Lung (tissue), 12 donors: ENCODE results near the gene CPXM2. TPM values are rescaled to one million over a fixed set of nuclear protein-coding genes. Genes with fewer than 3 reads are reported as not detected.

Source experiments
- ATAC-seq: fragments of 200-7000 bp; cut with Tn5 transposase; one replicate; pipeline ENCODE4 v1.9.1; 2020; ENCODE audit warnings: moderate number of reproducible peaks; ENCODE audit not compliant: insufficient read depth, low FRiP score
- DNase-seq, 3 donors: peaks; one replicate each; pipeline ENCODE4 v3.0.0-alpha.2; 2013 to 2017
- H3K27ac ChIP-seq, 2 donors: one replicate each; pipeline ENCODE4 v1.5.1; 2013; ENCODE audit warnings: mild to moderate bottlenecking in 2 of 2, moderate library complexity in 2 of 2, control low read depth in 1 of 2, inconsistent platforms in 1 of 2, low read depth in 1 of 2, low read length in 1 of 2
- H3K27me3 ChIP-seq, 3 donors: one replicate each; pipeline ENCODE4 v1.5.1; 2013; ENCODE audit warnings: low read length in 2 of 3; ENCODE audit not compliant: control insufficient read depth in 3 of 3, insufficient read depth in 3 of 3
- H3K36me3 ChIP-seq, 4 donors: one replicate each; pipeline ENCODE4 v1.5.1; 2013; ENCODE audit warnings: low read length in 4 of 4, mild to moderate bottlenecking in 1 of 4, moderate library complexity in 1 of 4; ENCODE audit not compliant: control insufficient read depth in 4 of 4, insufficient read depth in 4 of 4
- H3K4me1 ChIP-seq, 5 donors: one replicate each; pipeline ENCODE4 v1.5.1; 2013; ENCODE audit warnings: low read length in 5 of 5, mild to moderate bottlenecking in 2 of 5, moderate library complexity in 1 of 5; ENCODE audit not compliant: control insufficient read depth in 5 of 5, insufficient read depth in 5 of 5
- H3K4me3 ChIP-seq: one replicate; pipeline ENCODE4 v1.5.1; 2013; ENCODE audit warnings: mild to moderate bottlenecking, control low read depth, moderate library complexity
- H3K9ac ChIP-seq, 2 donors: one replicate each; pipeline ENCODE4 v1.5.1; 2013; ENCODE audit warnings: low read length in 2 of 2, control low read depth in 1 of 2; ENCODE audit not compliant: insufficient read depth in 1 of 2
- H3K9me3 ChIP-seq, 4 donors: one replicate each; pipeline ENCODE4 v1.5.1; 2013; ENCODE audit warnings: low read length in 3 of 4, mild to moderate bottlenecking in 1 of 4, moderate library complexity in 1 of 4; ENCODE audit not compliant: control insufficient read depth in 4 of 4, insufficient read depth in 3 of 4
- CTCF ChIP-seq: IDR thresholded peaks from 2 replicates; pipeline ENCODE4 v1.5.1; 2012; ENCODE audit warnings: mild to moderate bottlenecking; ENCODE audit errors: control extremely low read depth, extremely low read depth
- WGBS, 2 donors: extraction: QIAGEN DNeasy Blood & Tissue Kit; methylation state at CpG; one replicate each; pipeline ENCODE4 v1.1.7; 2013; 5-methylcytosine and 5-hydroxymethylcytosine counted together
- polyA plus RNA-seq, 2 donors: library from polyadenylated mRNA; stranded (reverse); fragments of 200-250 nt; gene quantifications; one replicate each; pipeline ENCODE4 v1.2.1, GENCODE V29; 2013
- total RNA-seq, 2 donors: library from RNA; depleted of rRNA in 1 of 2; stranded (reverse); fragments of >200 nt in 1 of 2; gene quantifications; one replicate each; pipeline ENCODE4 v1.2.1, GENCODE V29; 2014 to 2021
- donor health status: control.
- donor health status: control.
- donor health status: Bipolar disorder and iron deficiency.
- donor health status: healthy.
- donor health status: DM: yes; HTN: yes; CAD: no.

CPXM2 gene
- total and polyA plus RNA-seq, 4 donors: 0.66 to 5.0 (median 2.1) TPM

- H3K9ac ChIP-seq: no peak overlapping the region
- DNase-seq (no peak), ATAC-seq (no peak)
- no peaks in the 10 kb centered on the region for H3K36me3 ChIP-seq
- TF ChIP-seq CTCF: no peak
- H3K27me3 ChIP-seq: peaks cover 0 to 2% (median 2%) of the 10 kb centered on the region in 3 donors
- no peak overlapping the region for H3K4me3 ChIP-seq
- no peaks in the 10 kb centered on the region for H3K4me1 ChIP-seq
- WGBS, 2 donors: 63 to 68% methylated on average over 3 of the region's 3 CpGs
- no peak overlapping the region for H3K27ac ChIP-seq
- H3K9me3 ChIP-seq: peaks cover 0 to 6% (median 2%) of the 10 kb centered on the region in 4 donors
Observed at GRCh38 chr10:123831259-123831658, 60.3 kb downstream of the CPXM2 start.

- Histone ChIP-seq H3K4me3 (no peak overlapping the region), H3K27ac (no peak overlapping the region), H3K9ac (no peak overlapping the region), H3K9me3 (peaks cover 0 to 2% (median 0%) of the 10 kb centered on the region in 4 donors), H3K27me3 (peaks cover 0 to 2% (median 0%) of the 10 kb centered on the region in 3 donors), H3K4me1 (peaks cover 0 to 1% (median 0%) of the 10 kb centered on the region in 5 donors), H3K36me3 (no peaks in the 10 kb centered on the region)
- no peak for ATAC-seq
- 54 to 83% methylated on average over 2 of the region's 2 CpGs for WGBS, 2 donors
- no peak for DNase-seq
- TF ChIP-seq CTCF: no peak
Observed at GRCh38 chr10:123821136-123821535, 70.5 kb downstream of the CPXM2 start.

- no peak overlapping the region for H3K9ac ChIP-seq
Observed at GRCh38 chr10:123809632-123810031, 82.0 kb downstream of the CPXM2 start.

More at GRCh38 chr10:123809632-123810031, 82.0 kb downstream of the CPXM2 start:
- H3K4me3 ChIP-seq: no peak overlapping the region
- ATAC-seq: no peak
- no peak overlapping the region for H3K27ac ChIP-seq
- H3K36me3 ChIP-seq: no peaks in the 10 kb centered on the region
- H3K9me3 ChIP-seq: peaks cover 0 to 2% (median 0%) of the 10 kb centered on the region in 4 donors
- no peak for DNase-seq
- no peak for TF ChIP-seq CTCF
- peaks cover 0 to 4% (median 0%) of the 10 kb centered on the region in 3 donors for H3K27me3 ChIP-seq
- H3K4me1 ChIP-seq: no peaks in the 10 kb centered on the region
